ENCODE measurements around the gene DARS1.

DNA sequence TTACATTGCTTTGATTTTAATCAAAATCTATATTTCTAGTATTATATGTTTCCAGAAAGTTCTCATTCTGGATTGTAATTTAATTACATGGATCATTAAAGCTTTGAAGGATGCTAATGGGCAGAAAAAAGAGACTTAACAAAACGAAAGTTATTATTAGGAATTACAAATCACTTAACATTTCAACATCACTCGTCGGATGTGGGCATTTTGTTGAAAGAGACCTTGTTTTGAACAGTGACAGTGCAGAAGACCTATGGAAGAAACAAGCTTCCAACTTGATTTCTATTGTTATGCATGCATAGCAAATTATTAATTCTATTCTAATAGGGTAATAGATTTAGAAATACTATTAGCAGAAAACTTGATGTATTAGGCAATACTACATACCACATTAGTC, 31.4 kb upstream of the DARS1 start:
- TF ChIP-seq ZNF423 (tag by site-specific recombination; IDR thresholded peaks at IDR 0.05) (no peak), ZNF202 (tag by site-specific recombination; IDR thresholded peaks at IDR 0.05; ENCODE audit: borderline replicate concordance) (no peak)

Measured in HEK293 (cell line).